ENCODE results near the gene RASIP1.
"Not testable (repeated sequence)": the region's sequence is repeated elsewhere in the genome, so short reads cannot be mapped to it uniquely, and the experiment has no call there.

RASIP1 gene, protein sequence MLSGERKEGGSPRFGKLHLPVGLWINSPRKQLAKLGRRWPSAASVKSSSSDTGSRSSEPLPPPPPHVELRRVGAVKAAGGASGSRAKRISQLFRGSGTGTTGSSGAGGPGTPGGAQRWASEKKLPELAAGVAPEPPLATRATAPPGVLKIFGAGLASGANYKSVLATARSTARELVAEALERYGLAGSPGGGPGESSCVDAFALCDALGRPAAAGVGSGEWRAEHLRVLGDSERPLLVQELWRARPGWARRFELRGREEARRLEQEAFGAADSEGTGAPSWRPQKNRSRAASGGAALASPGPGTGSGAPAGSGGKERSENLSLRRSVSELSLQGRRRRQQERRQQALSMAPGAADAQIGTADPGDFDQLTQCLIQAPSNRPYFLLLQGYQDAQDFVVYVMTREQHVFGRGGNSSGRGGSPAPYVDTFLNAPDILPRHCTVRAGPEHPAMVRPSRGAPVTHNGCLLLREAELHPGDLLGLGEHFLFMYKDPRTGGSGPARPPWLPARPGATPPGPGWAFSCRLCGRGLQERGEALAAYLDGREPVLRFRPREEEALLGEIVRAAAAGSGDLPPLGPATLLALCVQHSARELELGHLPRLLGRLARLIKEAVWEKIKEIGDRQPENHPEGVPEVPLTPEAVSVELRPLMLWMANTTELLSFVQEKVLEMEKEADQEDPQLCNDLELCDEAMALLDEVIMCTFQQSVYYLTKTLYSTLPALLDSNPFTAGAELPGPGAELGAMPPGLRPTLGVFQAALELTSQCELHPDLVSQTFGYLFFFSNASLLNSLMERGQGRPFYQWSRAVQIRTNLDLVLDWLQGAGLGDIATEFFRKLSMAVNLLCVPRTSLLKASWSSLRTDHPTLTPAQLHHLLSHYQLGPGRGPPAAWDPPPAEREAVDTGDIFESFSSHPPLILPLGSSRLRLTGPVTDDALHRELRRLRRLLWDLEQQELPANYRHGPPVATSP

DNA sequence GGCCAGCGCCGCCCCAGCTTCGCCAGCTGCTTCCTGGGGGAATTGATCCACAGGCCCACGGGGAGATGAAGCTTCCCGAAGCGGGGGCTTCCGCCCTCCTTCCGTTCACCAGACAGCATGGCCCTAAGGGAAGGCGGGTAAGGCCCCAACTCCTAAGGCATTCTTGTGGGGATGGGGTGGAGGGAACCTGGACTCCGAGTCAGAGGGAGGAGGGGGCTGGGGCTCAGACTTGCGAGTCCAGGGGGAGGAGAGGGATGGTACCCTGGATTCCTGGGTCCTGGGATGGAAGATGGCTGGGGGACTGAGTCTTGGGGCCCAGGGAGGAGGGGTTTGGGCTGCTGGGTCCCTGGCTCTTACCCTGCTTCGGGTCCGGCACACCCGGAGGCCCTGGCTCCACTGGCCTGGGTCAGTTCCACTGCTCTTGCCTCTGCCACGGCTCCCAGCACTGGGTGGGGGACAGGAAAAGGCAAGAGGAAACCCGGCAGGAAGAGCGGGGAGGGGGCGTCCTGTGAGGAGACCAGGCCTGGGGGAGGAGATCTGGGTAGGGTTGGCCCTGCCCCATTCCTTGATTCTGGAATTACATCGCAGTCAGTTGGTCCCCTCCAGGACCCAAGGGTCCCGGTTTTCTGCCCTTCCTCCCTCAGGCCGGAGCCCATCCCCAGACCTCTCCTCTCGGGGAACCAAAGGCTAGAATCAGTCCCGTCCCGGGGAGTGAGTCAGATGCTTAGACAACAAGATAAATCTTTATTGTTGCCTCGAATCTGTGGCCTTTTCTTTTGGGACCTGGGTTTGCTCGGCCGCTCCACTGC is at the start of gene RASIP1:
TSS of gene RASIP1 (minus strand) at position 447 of the 809 bp plus-strand sequence. CDS start at position 119, 328 bp downstream.
- no peak for DNase-seq

DNA sequence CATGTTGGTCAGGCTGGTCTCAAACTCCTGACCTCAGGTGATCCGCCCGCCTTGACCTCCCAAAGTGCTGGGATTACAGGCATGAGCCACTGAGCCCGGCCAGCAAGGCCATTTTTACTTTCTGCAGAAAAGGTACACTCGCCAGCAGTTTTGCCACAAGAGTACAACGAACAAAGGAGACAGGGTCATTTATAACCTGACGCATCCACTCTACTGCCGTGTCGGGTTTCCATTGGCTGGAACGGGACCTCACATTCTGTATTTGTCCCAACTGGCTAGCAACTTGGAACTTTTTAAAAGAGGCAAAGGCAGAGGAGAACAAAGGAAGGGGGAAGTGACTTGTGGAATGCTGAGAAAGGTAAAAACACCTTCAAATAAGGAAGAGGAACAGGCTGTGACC is 46.9 kb upstream of the RASIP1 start:
- not testable (repeated sequence) for DNase-seq

DNA sequence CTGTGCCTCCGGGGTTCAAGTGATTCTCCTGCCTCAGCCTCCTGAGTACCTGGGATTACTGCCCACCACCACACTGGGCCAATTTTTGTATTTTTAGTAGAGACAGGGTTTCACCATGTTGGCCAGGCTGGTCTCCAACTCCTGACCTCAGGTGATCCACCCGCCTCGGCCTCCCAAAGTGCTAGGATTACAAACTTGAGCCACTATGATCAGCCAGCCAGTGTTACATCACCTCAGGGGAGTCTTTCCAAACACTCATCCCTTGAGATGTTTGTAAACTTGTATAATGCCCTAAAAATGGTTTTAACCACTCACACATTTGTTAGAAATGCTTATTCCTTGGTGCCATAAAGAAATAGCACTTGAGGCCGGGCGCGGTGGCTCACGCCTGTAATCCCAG is 46.0 kb upstream of the RASIP1 start:
- not testable (repeated sequence) for DNase-seq

DNA sequence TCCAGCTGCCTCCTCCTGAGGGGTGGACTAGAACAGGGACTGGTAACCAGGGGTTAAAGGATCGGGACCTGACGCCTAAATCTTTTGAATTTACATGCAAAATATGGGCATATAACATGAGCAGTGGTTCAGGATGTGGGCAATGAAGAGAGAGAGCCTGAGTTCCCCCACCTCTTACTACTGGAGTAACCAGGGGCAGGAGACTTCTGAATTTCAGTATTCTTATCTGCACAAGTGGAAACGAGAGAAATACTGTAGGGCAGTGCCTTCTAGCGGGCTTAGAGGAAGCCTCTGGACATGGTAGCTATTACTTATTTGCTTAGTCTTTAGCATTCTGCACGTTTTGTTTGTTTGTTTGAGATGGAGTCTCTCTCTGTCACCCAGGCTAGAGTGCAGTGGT is 44.1 kb upstream of the RASIP1 start:
- DNase-seq, result no peak

DNA sequence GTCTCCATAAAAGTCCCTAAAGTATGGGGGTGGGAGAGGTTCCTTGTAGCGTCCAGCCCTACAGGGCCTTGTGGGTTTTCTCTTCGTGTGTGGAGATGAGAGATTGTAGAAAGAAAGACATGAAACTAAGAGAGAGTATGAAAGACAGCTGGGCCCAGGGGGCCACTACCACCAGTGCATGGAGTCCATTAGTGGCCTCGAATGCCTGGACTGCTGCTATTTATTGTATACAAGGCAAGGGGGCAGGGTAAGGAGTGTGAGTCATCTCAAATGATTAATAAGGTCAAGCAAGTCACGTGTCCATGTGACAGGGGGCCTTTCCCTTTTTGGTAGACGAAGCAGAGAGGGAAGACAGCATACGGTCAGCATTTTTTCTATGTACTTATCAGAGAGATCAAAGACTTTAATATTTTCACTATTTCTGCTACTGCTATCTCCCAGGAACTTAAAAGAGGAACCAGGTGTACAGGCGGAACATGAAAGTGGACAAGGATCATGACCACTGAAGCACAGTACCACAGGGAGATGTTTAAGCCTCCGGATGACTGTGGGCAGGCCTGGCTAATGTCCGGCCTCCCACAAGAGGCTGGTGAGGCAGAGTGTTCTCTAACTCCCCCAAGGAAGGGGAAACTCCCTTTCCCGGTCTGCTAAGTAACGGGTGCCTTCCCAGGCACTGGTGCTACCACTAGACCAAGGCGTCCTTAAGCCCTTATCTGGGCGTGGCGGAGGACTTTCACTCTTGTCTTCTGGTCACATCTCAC is 40.4 kb upstream of the RASIP1 start:
- no peak for DNase-seq

DNA sequence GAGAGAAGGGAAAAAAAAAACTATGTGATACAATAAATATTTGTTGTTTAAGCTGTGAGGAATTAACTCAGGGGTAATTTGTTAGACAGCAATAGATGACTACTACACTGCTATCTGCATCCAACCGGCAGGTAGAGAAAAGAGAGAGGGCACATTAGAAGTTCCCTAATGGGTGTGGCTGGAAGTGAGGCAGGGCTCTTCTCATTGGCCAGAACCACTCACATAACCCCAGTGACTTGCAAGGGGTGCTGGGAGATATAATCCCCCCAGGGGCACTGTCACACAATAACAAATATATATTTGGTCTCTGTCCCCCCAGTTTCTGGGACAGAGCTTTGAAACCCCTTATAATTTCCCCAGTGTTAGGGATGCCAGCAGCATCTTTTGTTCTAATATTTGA is 39.2 kb upstream of the RASIP1 start:
- DNase-seq, result no peak

DNA sequence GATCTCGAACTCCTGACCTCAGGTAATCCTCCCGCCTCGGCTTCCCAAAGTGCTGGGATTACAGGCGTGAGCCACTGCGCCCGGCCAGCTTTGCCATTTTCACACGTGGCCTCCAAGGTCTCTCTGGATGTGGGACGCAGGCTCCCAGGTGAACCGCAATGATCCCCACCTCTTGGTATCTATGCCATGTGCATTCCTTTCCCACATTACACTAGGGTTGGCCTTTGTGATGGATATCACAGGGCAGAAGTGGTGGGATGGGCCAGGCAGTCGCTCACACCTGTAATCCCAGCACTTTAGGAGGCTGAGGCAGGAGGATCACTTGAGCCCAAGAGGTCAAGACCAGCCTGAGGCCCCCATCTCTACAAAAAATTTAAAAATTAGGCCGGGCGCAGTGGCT is 37.3 kb upstream of the RASIP1 start:
- DNase-seq, result no peak

DNA sequence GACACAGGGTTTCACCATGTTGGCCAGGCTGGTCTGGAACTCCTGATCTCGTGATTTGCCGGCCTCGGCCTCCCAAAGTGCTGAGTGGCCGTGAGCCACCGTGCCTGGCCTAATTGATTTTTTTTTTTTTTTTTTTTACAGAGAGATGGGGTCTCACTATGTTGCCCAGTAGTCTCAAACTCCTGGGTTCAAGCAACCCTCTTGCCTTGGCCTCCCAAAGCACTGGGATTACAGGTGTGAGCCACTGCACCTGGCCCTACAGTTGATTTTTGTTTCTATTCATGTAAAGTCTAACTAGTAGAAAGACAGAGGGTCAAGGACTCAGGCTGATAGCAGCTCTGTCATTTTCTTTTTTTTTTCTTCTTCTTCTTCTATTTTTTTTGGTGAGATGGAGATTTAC is 36.7 kb upstream of the RASIP1 start:
- DNase-seq, result no peak

DNA sequence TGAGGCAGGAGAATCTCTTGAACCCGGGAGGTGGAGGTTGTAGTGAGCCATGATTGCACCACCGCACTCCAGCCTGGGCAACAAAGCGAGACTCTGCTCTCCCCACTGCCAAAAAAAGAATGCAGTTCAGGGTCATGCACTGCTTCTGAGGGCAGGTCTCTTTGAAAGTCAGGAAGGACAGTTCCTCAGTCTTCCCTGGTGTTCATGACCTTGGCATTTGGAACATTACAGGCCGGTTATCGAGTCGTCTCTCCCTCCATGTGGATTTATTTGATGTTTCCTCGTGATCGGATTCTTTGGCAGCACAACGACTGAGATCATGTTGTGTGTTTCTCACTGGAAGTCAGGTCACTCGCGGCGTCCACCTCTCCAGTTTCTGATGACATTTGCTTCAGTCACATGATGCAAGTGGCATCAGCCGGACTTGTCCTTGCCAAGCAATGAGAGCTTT is 32.1 kb upstream of the RASIP1 start:
- no peak for DNase-seq

DNA sequence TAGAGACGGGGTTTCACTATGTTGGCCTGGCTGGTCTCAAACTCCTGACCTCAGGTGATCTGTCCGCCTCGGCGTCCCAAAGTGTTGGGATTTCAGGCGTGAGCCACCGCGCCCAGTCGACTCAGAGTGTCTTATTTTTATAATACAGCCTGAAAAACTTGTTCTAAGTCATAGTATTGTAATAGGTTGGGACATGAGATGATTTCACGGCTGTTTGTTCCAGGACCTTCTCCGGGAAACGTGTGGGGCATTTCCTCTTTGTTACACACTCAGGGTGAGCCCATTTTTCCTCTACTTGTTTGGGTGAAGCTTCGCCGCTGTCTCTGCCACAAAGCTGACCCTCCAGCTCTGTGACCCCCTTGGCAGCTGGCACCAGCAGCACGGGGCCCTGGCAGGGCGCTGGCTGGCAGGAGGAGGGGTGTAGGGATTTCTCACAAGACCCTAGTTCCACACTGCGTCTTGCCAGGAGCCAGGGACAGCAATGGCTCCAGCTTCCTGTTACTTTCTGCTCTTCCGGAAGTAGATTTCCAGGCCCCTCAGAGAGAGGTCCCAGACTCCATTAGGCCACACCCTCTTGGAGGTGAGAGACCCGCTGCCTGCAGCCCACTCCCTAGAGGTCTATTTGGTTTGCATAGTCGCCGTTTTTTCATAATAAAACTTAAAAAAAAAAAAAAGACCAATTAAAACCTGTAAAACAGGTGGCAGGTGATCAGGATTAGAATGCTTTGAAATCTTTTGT is 30.5 kb upstream of the RASIP1 start:
- no peak for DNase-seq

DNA sequence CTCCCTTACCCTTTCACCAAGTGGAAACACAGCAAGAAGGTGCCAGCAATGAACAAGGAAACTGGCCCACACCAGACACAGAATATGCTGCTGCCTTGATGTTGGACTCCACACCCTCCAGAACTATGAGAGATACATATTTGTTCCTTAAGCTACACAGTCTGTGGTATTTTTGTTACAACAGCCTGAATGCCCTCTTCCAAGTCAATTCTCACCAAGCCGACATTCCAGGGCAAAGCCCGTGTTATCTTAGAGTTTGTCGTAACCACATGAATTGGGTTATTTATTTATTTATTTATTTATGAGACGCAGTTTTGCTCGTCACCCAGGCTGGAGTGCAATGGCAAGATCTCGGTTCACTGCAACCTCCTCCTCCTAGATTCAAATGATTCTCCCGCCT is 29.9 kb upstream of the RASIP1 start:
- no peak for DNase-seq

DNA sequence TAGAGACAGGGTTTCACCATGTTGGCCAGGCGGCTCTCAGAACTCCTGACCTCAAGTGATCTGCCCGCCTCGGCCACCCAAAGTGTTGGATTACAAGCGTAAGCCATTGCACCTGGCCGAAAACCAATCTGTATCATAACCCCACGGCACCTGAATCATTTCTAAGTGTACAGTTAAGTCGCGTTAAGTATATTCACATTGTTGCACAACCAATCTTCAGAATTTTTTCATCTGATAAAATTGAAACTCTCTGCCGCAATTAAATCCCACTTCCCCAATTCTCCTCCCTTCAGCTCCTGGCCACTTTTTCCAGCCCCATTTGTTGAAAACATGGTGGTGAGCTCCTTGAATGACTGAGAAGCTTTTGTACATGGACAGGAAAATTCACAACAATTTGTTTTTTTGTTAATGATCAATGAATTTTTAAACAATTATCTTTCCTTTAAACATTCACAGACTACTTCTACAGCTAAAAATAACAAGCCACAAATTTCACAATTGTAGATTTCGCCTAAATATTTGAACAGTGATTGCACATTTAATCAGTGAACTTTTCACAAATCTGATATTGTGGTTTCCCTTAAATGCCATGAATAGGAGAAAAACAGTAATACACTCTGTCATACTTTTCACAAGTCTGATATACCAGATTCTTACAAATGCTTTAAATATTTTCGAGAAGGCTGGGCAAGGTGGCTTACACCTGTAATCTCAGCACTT is 28.7 kb upstream of the RASIP1 start:
- no peak for DNase-seq

DNA sequence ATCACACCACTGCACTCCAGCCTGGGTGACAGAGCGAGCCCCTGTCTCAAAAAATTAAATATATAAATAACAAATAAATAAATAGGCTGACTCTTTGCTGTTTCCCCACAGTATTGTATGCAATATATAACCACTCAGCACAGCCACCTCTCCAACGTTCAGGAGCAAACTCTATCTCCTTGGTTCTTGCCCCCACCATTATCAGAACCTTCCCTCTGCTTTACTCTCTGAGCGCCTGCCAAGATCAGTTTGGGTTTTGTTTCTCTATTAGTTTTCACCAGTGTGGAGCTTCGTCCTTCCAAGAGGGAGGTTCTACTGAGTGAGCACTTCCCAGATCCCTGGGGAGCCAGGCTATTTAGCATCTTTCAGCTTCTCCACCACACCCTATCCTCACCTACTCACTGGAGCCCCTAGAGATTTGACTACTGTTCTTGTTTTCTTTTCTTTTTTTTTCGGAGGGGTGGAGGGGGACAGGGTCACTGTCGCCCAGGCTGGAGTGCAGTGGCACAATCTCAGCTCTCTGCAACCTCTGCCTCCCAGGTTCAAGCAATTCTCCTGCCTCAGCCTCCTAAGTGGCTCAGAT is 27.9 kb upstream of the RASIP1 start:
- not testable (repeated sequence) for DNase-seq

DNA sequence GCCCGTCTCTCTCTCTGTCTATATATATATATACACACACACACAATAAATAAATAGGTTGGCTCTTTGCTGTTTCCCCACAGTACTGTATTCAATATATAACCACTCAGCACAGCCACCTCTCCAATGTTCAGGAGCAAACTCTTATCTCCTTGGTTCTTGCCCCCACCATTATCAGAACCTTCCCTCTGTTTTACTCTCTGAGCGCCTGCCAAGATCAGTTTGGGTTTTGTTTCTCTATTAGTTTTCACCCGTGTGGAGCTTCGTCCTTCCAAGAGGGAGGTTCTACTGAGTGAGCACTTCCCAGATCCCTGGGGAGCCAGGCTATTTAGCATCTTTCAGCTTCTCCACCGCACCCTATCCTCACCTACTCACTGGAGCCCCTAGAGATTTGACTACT is 25.4 kb upstream of the RASIP1 start:
- not testable (repeated sequence) for DNase-seq

DNA sequence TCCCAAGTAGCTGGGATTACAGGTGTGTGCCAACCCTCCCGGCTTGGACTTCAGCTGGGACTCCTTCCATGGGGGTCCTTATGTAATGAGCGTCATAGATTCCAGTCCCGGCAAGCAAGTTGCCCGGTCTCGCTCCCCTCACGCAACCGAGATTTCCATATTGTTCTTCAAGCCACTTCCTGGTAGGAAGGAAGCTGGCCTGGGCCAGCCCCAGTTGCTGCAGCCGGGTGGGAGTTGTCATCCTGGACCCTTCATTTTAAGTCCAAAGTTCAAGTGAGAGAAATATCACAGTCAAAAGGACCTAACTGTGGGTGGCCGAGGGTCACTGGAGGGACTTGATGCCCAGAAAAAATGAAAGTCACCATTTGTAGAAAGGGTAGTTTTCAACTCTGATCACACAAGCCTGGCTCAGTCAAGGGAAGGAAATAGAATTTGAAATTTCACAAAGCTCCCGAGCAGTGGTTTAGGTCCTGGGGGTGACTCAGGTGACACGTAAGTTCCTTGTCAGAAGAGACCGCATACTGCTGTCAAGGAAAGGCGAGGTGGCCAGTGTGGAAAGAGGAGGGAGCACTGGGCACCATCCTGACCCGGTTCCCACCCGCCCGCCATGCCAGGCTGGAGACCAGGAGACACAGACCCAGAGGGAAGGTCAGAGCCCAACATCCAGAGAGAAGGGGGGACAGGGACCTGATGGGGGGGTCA is 20.2 kb upstream of the RASIP1 start:
- DNase-seq, result no peak

DNA sequence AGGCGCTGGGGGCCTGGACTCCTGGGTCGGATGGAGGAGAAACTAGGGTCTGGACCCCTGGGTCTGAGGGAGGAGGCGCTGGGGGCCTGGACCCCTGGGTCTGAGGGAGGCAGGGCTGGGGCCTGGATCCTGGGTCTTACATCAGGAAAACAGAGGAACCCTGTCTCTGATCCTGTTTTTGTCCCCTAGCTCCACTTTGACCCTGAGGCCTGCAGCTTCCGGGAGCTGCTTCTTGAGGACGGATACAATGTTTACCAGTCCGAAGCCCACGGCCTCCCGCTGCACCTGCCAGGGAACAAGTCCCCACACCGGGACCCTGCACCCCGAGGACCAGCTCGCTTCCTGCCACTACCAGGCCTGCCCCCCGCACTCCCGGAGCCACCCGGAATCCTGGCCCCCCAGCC is 17.3 kb upstream of the RASIP1 start:
- DNase-seq, result no peak

DNA sequence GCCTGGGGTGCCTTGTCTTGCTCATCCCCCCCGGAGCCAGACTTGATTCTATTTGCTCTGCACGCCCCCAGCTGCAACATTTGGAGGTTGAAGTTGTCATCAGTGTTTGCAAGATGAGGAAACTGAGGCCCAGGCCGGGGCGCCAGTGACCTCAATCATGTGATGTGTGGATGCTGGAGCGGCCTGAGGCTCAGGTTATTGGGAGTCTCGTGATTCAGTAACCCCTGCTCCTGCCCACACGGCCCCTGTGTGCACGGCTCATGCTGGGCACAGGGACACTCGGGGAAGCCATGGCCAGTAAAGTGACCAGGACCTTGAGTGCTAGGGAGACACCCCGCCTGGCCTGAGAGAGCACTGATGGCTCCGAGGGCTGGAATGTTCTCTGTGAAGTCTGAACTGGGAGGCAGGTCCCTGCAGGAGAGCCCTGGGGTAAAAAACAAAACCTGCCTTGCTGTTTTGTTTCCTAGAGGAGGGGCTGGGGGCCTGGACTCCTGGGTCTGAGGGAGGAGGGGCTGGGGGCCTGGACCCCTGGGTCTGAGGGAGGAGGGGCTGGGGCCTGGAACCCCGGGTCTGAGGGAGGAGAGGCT is 16.8 kb upstream of the RASIP1 start:
- DNase-seq, result no peak

DNA sequence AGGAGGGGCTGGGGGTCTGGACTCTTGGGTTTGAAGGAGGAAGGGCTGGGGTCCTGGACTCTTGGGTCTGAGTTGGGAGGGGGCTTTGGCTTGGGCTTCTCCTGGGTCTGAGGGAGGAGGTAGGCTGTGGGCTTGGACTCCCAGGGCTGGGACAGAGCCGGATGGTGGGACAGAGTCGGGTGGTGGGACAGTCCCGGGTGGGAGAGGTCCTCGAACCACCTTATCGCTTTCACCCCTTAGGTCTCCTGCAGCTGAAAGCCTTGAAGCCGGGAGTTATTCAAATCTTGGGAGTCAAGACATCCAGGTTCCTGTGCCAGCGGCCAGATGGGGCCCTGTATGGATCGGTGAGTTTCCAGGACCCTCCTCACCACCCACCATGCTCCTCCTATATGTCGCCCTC is 16.3 kb upstream of the RASIP1 start:
- DNase-seq, result no peak

DNA sequence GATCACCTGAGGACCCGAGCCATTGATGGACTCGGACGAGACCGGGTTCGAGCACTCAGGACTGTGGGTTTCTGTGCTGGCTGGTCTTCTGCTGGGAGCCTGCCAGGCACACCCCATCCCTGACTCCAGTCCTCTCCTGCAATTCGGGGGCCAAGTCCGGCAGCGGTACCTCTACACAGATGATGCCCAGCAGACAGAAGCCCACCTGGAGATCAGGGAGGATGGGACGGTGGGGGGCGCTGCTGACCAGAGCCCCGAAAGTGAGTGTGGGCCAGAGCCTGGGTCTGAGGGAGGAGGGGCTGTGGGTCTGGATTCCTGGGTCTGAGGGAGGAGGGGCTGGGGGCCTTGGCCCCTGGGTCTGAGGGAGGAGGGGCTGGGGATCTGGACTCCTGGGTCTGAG is 15.8 kb upstream of the RASIP1 start:
- DNase-seq, result no peak

Measured in stimulated activated CD4-positive, alpha-beta T cell treated with anti-CD3 and anti-CD28 coated beads, Interleukin-2, amount 100 ng/mL, for 24 hours (primary cell).